Posterior cingulate gyrus (tissue), 11 donors: ENCODE results near the gene TMEM236.

Source experiments
- DNase-seq, 10 donors: peaks; one replicate each; pipeline versions ENCODE4 v3.0.0 to v3.0.0-alpha.2; 2020 to 2021; ENCODE audit warnings: mixed read lengths in 3 of 10
- intact Hi-C: fragments of 100-400 bp; cut with DNase I; formaldehyde crosslinking; loops from one replicate; pipeline ENCODE4 v1.15.1; 2023

TMEM236 gene

DNA sequence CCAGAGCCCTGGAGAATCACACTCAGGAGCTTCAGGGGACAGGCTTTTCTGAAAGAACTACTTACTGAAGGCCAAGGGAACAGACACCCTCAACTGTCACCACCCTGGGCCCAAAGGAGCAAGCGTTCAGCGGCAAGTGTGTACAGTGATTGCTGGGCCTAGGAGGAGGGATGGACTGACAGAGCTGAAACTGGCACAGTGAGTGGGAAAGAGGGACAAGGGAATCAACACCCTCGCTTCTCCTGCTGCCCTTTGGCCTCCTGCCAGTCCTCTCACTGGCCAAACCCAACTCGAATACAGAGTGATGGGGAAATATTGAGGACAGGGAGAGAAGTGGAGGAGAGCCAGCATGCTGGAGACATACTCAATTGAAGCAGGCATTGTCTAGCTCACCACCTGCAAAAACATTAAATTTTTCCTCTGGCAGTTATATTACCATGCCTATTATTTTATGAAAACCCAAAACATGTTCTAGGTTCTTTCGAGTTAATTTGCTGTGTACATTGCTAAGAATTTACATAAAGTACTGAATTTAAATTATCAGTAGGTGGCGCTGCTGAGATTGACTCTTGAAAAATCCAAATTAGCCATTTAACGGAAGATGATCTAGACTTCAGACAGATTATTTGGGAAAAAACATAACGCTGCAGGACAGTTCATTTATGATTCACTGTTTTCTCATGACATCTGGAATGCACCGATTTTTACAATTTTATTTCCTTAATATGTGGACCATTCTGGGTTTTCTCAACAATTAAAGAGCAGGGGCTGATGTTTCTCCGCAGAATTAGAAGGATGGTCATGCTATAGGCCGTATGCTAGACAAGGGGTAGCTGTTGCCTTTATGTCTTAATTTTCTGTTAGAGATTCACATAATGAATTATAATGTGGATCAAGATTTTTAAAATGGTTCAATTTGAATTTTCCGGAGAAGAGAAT is 14.7 kb upstream of the TMEM236 start:
- DNase-seq: peak in 1 of 10 donors; percentile 19
- intact Hi-C loops: no loop called here

DNA sequence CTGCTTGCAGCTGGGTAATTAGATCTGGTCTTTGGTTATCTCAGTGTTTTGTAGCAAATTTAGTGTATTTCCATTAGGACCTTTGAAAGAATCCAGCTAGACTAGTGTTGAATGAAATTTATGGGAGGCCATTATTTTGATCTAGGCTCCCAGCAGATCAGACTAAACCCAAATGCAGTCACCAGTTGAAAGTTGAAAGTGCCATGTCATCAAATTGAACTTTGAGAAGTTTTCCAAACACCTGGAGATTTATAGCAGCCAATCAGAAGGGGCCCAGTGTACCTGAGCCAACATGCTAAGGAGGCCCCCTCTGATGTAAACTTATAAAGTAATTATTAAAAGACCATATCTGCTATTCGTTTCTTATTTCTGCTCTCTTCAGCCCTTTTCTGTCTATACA is 11.3 kb upstream of the TMEM236 start:
- intact Hi-C loops: loop anchor here (10.0 kb wide), 1 partner anchor 474 kb away; no protein-coding TSS in a partner anchor
- no peak for DNase-seq

GRCh38 chr10:17742918-17743317 is 9.1 kb upstream of the TMEM236 start:
- DNase-seq: peak in 7 of 10 donors; percentile 46 to 91 (median 67)
- intact Hi-C loops: loop anchor here (1.0 to 10.0 kb wide), 2 partner anchors 136 to 472 kb away; no protein-coding TSS in a partner anchor

GRCh38 chr10:17743437-17743836 is 8.6 kb upstream of the TMEM236 start:
- DNase-seq: no peak
- intact Hi-C loops: loop anchor here (1.0 to 10.0 kb wide), 2 partner anchors 136 to 471 kb away; no protein-coding TSS in a partner anchor

DNA sequence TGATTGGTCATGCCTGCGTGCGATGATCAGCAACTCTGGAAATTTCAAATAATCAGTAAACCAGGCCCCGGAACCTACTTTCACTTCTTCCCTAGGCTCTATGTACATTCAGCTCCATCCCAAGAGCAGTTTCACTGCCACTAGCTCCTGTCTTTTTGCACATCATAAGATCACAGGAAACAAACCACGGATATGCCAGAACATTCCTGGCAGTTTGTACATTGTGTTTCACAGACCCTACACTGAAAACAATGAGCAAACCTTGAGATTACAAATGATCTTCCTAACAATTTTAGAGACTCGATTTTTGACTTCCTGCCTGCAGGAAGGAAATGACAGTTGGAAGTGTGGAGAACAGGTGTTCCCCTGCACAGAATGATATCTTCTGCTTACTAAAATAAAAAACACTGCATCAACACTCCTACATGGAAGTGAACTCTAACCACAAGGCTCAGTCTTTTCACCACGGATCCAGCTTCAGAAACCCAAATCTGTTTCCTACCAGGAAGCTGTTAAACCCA is 7.6 kb upstream of the TMEM236 start:
- no peak for DNase-seq
- intact Hi-C loops: loop anchor here (10.0 kb wide), 1 partner anchor 470 kb away; no protein-coding TSS in a partner anchor

DNA sequence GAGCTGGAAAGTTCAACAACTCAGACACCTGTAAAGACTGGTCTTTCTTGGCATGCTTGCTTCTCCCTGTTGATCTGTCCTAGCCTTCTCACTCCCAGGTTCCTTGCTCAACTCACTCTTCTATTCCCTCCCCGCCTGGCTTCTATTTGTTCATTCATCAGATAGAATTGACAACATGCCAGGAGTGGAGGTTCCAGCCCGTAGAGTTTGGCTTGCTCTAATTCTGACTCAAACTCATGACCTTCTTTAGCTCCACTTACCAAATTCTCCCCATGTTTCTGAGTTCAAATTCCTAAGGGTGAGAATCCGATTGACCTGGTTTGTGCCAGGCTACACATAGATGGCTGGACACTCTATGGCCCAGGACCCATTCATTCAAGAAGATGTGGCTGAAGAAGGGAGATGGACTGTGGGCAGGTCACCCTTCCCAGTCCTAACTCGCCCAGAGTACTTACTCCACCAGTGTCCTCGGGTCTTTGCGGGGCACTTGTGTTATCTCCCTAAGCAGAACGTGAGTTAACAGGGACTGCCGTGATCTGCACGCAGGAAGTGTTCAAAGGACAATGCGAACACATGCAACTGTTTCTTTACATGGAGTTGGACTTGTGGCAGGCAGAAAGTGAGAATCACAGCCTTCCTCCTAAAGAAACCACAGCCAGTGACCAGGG is 4.0 kb upstream of the TMEM236 start:
- intact Hi-C loops: loop anchor here (10.0 kb wide), 1 partner anchor 467 kb away; no protein-coding TSS in a partner anchor
- DNase-seq: no peak

DNA sequence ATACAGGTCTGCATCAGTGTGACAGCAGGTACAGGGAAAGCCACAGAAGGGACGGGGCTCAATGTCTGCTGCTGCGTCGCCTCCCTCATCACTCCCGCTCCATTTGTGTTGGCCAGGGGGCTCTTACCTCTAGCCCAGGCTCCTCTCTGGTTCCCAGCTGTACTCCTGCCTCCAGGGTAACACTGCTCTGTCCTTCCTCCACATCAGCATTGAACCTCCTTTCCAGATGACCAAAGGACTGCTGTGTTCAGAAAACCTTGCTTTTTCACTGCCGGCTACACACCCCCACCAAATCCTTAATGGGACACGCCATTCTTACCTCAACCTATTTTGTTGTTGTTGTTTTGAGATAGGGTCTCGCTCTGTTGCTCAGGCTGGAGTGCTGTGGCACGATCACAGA is 2.1 kb upstream of the TMEM236 start:
- DNase-seq: no peak
- intact Hi-C loops: loop anchor here (10.0 kb wide), 1 partner anchor 465 kb away; no protein-coding TSS in a partner anchor

- no peak for DNase-seq
- intact Hi-C loops: no loop called here
Measured at GRCh38 chr10:17756557-17757217, 4.7 kb downstream of the TMEM236 start.

- intact Hi-C loops: no loop called here
- DNase-seq: no peak
Measured at GRCh38 chr10:17758200-17758599, 6.2 kb downstream of the TMEM236 start.

DNA sequence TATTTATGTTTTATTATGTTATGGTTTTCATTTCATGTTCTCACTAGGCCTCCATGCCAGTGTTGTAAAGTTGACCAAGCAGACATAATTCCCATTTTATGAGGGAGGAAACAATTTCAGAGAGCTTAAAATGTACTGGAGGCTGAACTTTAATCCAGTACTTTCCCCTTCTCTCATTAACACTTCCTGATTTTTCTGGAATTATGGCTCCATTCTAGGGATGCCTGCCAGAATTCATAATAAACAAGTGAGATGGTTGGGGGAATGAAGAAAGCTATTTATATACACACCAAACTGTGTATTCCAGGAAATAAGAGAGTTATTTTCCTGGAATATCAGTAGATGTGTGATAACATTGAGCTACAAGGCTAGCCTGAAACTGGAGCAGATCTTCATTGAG is 6.9 kb downstream of the TMEM236 start:
- no peak for DNase-seq
- intact Hi-C loops: no loop called here

DNA sequence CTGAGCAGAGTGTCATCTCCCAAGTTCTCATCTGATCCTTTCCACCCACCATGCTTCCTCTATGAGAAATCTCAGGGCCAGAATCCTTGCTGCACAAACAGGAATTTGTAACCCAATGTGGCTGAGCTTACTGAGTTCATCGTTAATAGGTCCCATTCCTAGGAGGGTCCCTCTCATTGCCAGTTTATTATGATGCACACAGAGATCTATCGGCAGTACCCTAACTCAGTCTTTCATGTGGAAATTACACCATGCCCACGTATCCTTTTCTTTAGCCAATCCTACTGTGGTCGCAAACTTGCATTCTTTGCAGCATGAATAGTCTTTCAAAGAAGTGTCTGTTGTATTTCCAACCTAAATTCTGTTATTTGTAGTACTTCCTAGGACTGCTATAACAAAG is 12.1 kb downstream of the TMEM236 start:
- DNase-seq: no peak
- intact Hi-C loops: no loop called here

DNA sequence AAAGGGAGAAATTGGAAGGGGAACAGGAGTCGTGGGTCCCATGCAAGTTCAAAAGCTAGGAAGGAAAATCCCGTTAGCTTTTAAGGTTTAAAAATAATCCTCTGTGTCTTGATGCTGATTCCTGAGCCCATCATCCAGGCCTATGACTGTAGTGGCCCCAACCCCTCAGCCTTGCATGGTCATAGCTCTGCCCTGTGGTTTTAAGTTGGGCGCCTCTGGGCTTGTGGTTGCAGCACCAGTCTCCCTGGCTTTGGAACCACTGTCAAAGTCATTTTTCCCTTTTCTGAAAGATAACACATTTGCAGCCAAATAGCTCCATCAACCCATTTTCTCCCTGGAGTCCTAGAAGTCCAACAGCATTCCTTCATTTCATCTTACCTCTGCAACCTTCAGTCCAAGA is 13.6 kb downstream of the TMEM236 start:
- DNase-seq: no peak
- intact Hi-C loops: no loop called here

GRCh38 chr10:17766731-17767130 is 14.7 kb downstream of the TMEM236 start:
- DNase-seq: no peak
- intact Hi-C loops: no loop called here

GRCh38 chr10:17768496-17768895 is 16.5 kb downstream of the TMEM236 start:
- no peak for DNase-seq
- intact Hi-C loops: no loop called here

DNA sequence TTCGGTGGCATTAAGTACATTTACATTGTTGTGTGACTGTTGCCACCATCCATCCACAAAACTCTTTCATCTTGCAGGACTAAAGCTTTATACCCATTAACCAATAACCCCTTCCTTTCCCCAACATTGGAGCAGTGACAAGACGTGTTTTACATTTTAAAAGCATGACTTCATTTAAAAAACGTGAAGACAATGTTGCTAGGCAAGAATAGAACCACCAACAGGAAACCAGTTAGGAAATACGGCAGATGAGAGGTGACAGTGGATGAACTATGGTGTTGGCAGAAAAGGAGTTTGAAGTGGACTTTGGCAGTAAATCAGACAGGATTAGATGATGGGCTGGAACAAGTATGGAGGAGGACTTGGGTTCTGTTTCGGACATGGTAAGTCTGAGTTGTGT is 17.0 kb downstream of the TMEM236 start:
- intact Hi-C loops: no loop called here
- DNase-seq: no peak

DNA sequence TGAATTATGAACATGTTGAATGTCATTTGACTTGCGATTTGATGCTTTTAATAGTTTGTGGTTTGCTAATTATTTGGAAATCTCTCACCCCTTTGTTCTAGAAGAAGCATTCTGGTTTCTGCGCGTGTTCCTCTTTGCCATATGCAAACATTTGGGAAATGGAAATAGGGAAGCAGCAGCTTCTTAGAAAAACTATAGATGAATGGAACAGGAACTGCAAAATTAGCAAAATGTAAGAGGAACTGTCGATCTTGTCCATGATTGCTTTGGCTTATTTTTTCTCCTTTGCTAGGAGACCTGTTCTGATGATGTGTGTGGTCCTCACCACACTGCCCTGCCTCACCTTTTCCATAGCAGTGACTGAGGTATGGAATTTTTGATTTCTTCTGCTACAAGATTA is 19.0 kb downstream of the TMEM236 start:
- no peak for DNase-seq
- intact Hi-C loops: no loop called here

DNA sequence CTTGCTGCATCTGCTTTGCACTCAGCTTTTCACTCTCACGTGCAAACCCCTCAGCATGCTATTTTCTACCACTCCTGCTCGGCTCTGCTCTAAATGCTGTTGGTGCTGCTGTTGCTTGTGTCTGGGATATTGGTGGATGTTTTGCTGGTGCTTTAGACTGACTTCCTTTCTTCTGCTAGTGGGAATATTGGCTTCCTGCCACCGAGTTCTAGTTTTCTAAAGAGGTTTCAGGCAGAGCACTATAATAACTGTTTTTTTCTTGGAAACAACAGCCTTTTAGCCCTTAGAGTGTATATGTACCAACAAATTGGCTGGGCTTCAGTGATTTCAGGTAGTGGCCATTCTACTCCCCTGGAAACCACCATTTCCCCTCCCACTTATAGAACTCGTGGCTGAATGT is 27.8 kb downstream of the TMEM236 start:
- DNase-seq: no peak
- intact Hi-C loops: no loop called here

- no peak for DNase-seq
- intact Hi-C loops: no loop called here
Measured at GRCh38 chr10:17780727-17781126, 28.7 kb downstream of the TMEM236 start.

DNA sequence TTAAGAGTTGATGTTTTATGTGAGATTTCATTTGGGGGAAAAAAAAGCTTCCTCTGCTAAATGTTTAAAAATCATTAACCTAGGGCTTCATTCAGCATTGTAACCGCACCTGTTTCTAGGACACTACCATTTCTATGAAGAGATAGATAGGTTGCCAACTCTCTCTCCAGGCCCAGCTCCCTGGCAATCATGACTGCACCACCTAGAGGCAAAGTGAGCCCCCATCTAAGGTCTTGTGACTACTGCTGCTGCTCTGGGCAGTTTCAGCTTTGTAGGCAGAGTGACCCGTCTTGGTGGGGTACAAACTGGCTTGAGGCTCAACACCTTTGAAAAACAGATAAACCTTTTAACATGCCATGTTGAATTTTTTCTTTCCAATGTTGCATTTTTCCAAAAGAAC is 29.9 kb downstream of the TMEM236 start:
- intact Hi-C loops: no loop called here
- DNase-seq: no peak

- DNase-seq: peak in 1 of 10 donors; percentile 29
- intact Hi-C loops: no loop called here
Measured at GRCh38 chr10:17782921-17783665, 31.1 kb downstream of the TMEM236 start.
